SK-N-SH treated with all-trans-retinoic acid at 6 μM for 48 hours (cell line): ENCODE measurements around the gene CSKMT.

ENCODE experiments used
- OSR1 ChIP-seq: fragments of 250-450 bp; sonication (Bioruptor Pico); IDR thresholded peaks from 2 replicates; pipeline ENCODE4 v1.8.0; 2022; ENCODE audit warnings: moderate library complexity, mild to moderate bottlenecking, inconsistent platforms
- ZFP30 ChIP-seq: fragments of 450-650 bp; formaldehyde crosslinking; IDR thresholded peaks from 2 replicates; pipeline ENCODE4 v1.5.0; 2022; ENCODE audit warnings: mild to moderate bottlenecking, moderate library complexity
- TF ChIP-seq, protein P1 (sequence below): fragments of 250-450 bp; sonication (Bioruptor Pico); IDR thresholded peaks from 2 replicates; pipeline ENCODE4 v1.8.0; 2020; ENCODE audit warnings: mild to moderate bottlenecking, moderate library complexity, borderline replicate concordance
- TF ChIP-seq, protein P2 (sequence below): fragments of 250-450 bp; sonication (Bioruptor Pico); IDR thresholded peaks from 2 replicates; pipeline ENCODE4 v1.5.1; 2020; ENCODE audit warnings: low read depth, mild to moderate bottlenecking, moderate library complexity

- TF ChIP-seq, protein P1, sequence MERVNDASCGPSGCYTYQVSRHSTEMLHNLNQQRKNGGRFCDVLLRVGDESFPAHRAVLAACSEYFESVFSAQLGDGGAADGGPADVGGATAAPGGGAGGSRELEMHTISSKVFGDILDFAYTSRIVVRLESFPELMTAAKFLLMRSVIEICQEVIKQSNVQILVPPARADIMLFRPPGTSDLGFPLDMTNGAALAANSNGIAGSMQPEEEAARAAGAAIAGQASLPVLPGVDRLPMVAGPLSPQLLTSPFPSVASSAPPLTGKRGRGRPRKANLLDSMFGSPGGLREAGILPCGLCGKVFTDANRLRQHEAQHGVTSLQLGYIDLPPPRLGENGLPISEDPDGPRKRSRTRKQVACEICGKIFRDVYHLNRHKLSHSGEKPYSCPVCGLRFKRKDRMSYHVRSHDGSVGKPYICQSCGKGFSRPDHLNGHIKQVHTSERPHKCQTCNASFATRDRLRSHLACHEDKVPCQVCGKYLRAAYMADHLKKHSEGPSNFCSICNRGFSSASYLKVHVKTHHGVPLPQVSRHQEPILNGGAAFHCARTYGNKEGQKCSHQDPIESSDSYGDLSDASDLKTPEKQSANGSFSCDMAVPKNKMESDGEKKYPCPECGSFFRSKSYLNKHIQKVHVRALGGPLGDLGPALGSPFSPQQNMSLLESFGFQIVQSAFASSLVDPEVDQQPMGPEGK, result no peak
- TF ChIP-seq ZFP30 (CRISPR knock-in tag) (no peak), OSR1 (CRISPR knock-in tag) (no peak)
- TF ChIP-seq, protein P2, sequence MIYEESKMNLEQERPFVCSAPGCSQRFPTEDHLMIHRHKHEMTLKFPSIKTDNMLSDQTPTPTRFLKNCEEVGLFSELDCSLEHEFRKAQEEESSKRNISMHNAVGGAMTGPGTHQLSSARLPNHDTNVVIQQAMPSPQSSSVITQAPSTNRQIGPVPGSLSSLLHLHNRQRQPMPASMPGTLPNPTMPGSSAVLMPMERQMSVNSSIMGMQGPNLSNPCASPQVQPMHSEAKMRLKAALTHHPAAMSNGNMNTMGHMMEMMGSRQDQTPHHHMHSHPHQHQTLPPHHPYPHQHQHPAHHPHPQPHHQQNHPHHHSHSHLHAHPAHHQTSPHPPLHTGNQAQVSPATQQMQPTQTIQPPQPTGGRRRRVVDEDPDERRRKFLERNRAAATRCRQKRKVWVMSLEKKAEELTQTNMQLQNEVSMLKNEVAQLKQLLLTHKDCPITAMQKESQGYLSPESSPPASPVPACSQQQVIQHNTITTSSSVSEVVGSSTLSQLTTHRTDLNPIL (CRISPR knock-in tag), result no peak
Measured at GRCh38 chr11:62715150-62716130, 50.3 kb downstream of the CSKMT start.
